H1 (cell line): ENCODE data around the gene FRMPD2. TPM values are rescaled to one million over a fixed set of nuclear protein-coding genes. Genes with fewer than 3 reads are reported as not detected.

Source experiments
- CTCF ChIA-PET: fragments of 300-600 bp; sonication (Branson Sonifier 250); formaldehyde crosslinking; loops from one replicate; lab custom pipeline; 2021; ENCODE audit not compliant: partially characterized antibody; lab: Charles Lee
- POLR2A ChIA-PET: fragments of 300-600 bp; sonication (Branson Sonifier 250); formaldehyde crosslinking; loops from one replicate; lab custom pipeline; 2021; ENCODE audit warnings: inconsistent platforms; ENCODE audit not compliant: partially characterized antibody; lab: Charles Lee
- DNase-seq, 2 experiments: peaks; one replicate each; pipeline versions ENCODE4 v3.0.0 to v3.0.0-alpha.2; 2010 to 2022; ENCODE audit warnings: low spot score in 2 of 2, low read depth in 1 of 2, mixed read lengths in 1 of 2
- FAIRE-seq: peaks from 2 replicates; lab custom pipeline; 2011; peaks lifted over from hg19 to GRCh38; lab: Jason Lieb, UNC
- H2AFZ ChIP-seq: 2 replicates; pipeline ENCODE4 v1.8.1; 2012; ENCODE audit warnings: low read length, inconsistent platforms
- H2AK5ac ChIP-seq: 2 replicates; pipeline ENCODE4 v1.6.1; 2013; ENCODE audit warnings: low read depth, low read length
- H2BK120ac ChIP-seq: replicated peaks from 2 replicates; pipeline ENCODE3; 2013; ENCODE audit warnings: low read depth, low read length, inconsistent platforms
- H2BK12ac ChIP-seq: 2 replicates; pipeline ENCODE4 v1.6.1; 2013; ENCODE audit warnings: low read depth, low read length
- H2BK15ac ChIP-seq: 2 replicates; pipeline ENCODE4 v1.6.1; 2013; ENCODE audit warnings: low read length
- H2BK20ac ChIP-seq: 2 replicates; pipeline ENCODE4 v1.6.1; 2013; ENCODE audit warnings: low read length
- H2BK5ac ChIP-seq: 2 replicates; pipeline ENCODE4 v1.6.1; 2013; ENCODE audit warnings: low read depth, low read length
- H3K14ac ChIP-seq: 2 replicates; pipeline ENCODE4 v1.6.1; 2013; ENCODE audit warnings: inconsistent platforms; ENCODE audit not compliant: insufficient read length
- H3K18ac ChIP-seq: 2 replicates; pipeline ENCODE4 v1.6.1; 2013; ENCODE audit warnings: low read length; ENCODE audit errors: extremely low read depth
- H3K23ac ChIP-seq: 2 replicates; pipeline ENCODE4 v1.6.1; 2013; ENCODE audit warnings: inconsistent platforms; ENCODE audit not compliant: insufficient read length
- H3K23me2 ChIP-seq: 2 replicates; pipeline ENCODE4 v1.6.1; 2013; ENCODE audit warnings: low read depth, low read length
- H3K27ac ChIP-seq: 2 replicates; pipeline ENCODE4 v1.6.1; 2011; ENCODE audit warnings: low read depth, low read length, inconsistent platforms
- H3K27me3 ChIP-seq, 4 experiments: replicated peaks in 1 of 4; 1 replicate in 1 of 4; 2 replicates in 3 of 4; pipeline versions ENCODE4 v1.6.1 to v1.8.1; 2011 to 2013; ENCODE audit warnings: low read length in 3 of 4, mild to moderate bottlenecking in 3 of 4, inconsistent platforms in 2 of 4, mixed read lengths in 2 of 4, moderate library complexity in 1 of 4; ENCODE audit not compliant: control insufficient read depth in 3 of 4, insufficient read depth in 3 of 4; ENCODE audit errors: extremely low read depth in 1 of 4
- H3K36me3 ChIP-seq, 4 experiments: 2 replicates each; pipeline versions ENCODE4 v1.6.1 to v1.8.1; 2011 to 2013; ENCODE audit warnings: mild to moderate bottlenecking in 4 of 4, low read length in 3 of 4, moderate library complexity in 2 of 4, control low read depth in 1 of 4, inconsistent platforms in 1 of 4; ENCODE audit not compliant: insufficient read depth in 4 of 4, control insufficient read depth in 2 of 4
- H3K4ac ChIP-seq: replicated peaks from 2 replicates; pipeline ENCODE3; 2013; ENCODE audit warnings: low read length, low read depth, mixed read lengths, inconsistent platforms; ENCODE audit not compliant: insufficient read length
- H3K4me1 ChIP-seq, 4 experiments: replicated peaks in 1 of 4; 1 replicate in 1 of 4; 2 replicates in 3 of 4; pipeline versions ENCODE4 v1.6.1 to v1.8.1; 2011 to 2013; ENCODE audit warnings: low read length in 3 of 4, inconsistent platforms in 2 of 4, mixed read lengths in 1 of 4; ENCODE audit not compliant: insufficient read depth in 4 of 4, control insufficient read depth in 3 of 4
- H3K4me2 ChIP-seq, 2 experiments: 2 replicates each; pipeline versions ENCODE4 v1.6.1 to v1.8.1; 2011 to 2013; ENCODE audit warnings: low read depth in 2 of 2, low read length in 2 of 2, control low read depth in 1 of 2, inconsistent platforms in 1 of 2, mild to moderate bottlenecking in 1 of 2; ENCODE audit not compliant: insufficient read depth in 1 of 2
- H3K4me3 ChIP-seq, 4 experiments: fragments of 200-600, 300-600 bp in 1 of 4; sonication (generic), shearing (Covaris generic), sonication (Bioruptor Twin) in 1 of 4; 2 replicates each; pipeline versions ENCODE4 v1.5.1 to v1.8.1; 2011 to 2016; ENCODE audit warnings: low read length in 4 of 4, low read depth in 3 of 4, control low read depth in 2 of 4, inconsistent platforms in 2 of 4, mild to moderate bottlenecking in 2 of 4, mixed read lengths in 1 of 4, moderate library complexity in 1 of 4; ENCODE audit not compliant: insufficient read depth in 2 of 4; ENCODE audit errors: extremely low read depth in 1 of 4
- H3K56ac ChIP-seq: replicated peaks from 2 replicates; pipeline ENCODE3; 2013; ENCODE audit warnings: low read depth, mild to moderate bottlenecking, mixed read lengths, low read length, inconsistent platforms; ENCODE audit not compliant: insufficient read length
- H3K79me1 ChIP-seq: 2 replicates; pipeline ENCODE4 v1.6.1; 2013; ENCODE audit warnings: low read depth, low read length, control low read depth
- H3K79me2 ChIP-seq, 2 experiments: 2 replicates each; pipeline versions ENCODE4 v1.6.1 to v1.8.1; 2012 to 2013; ENCODE audit warnings: low read length in 2 of 2, mild to moderate bottlenecking in 2 of 2, inconsistent platforms in 1 of 2; ENCODE audit not compliant: insufficient read depth in 2 of 2, control insufficient read depth in 1 of 2
- H3K9ac ChIP-seq, 4 experiments: replicated peaks in 1 of 4; 1 replicate in 1 of 4; 2 replicates in 3 of 4; pipeline versions ENCODE4 v1.6.1 to v1.8.1; 2011 to 2013; ENCODE audit warnings: low read depth in 3 of 4, low read length in 3 of 4, control low read depth in 2 of 4, mild to moderate bottlenecking in 2 of 4, moderate library complexity in 2 of 4, inconsistent platforms in 1 of 4; ENCODE audit errors: extremely low read depth in 1 of 4
- H3K9me3 ChIP-seq, 2 experiments: 2 replicates each; pipeline versions ENCODE4 v1.6.1 to v1.8.1; 2012 to 2013; ENCODE audit warnings: mild to moderate bottlenecking in 2 of 2, moderate library complexity in 2 of 2, control low read depth in 1 of 2, inconsistent platforms in 1 of 2, low read depth in 1 of 2, low read length in 1 of 2, mixed read lengths in 1 of 2; ENCODE audit not compliant: insufficient read depth in 2 of 2
- H4K20me1 ChIP-seq, 2 experiments: replicated peaks in 1 of 2; 2 replicates each; pipeline versions ENCODE3 to v1.8.1; 2011 to 2013; ENCODE audit warnings: inconsistent platforms in 2 of 2, low read length in 2 of 2, mild to moderate bottlenecking in 1 of 2; ENCODE audit not compliant: insufficient read depth in 2 of 2, control insufficient read depth in 1 of 2
- H4K5ac ChIP-seq: 2 replicates; pipeline ENCODE4 v1.6.1; 2013; ENCODE audit warnings: low read length, low read depth, mixed read lengths, inconsistent platforms; ENCODE audit not compliant: insufficient read length
- H4K8ac ChIP-seq: 2 replicates; pipeline ENCODE4 v1.8.0; 2013; ENCODE audit warnings: mild to moderate bottlenecking, moderate library complexity, low read length, inconsistent platforms; ENCODE audit not compliant: insufficient read depth; ENCODE audit errors: extremely low read depth
- H4K91ac ChIP-seq: replicated peaks from 2 replicates; pipeline ENCODE3; 2013; ENCODE audit warnings: low read length, mixed read lengths, inconsistent platforms; ENCODE audit not compliant: insufficient read length
- BCL11A ChIP-seq, 2 experiments: IDR thresholded peaks; one replicate each; pipeline ENCODE4 v1.6.1; 2011; ENCODE audit warnings: low read depth in 2 of 2, low read length in 2 of 2, mild to moderate bottlenecking in 2 of 2
- CBX8 ChIP-seq: fragments of 300-800, 300-1000 bp; sonication (generic); IDR thresholded peaks from 2 replicates; pipeline ENCODE4 v1.7.1; 2016; ENCODE audit warnings: low read depth, low read length, borderline replicate concordance
- EGR1 ChIP-seq: IDR thresholded peaks from 2 replicates; pipeline ENCODE4 v1.6.1; 2011; ENCODE audit warnings: low read depth, low read length, borderline replicate concordance
- GABPA ChIP-seq: IDR thresholded peaks from 2 replicates; pipeline ENCODE4 v1.6.1; 2011; ENCODE audit warnings: mild to moderate bottlenecking, low read length, moderate library complexity, borderline replicate concordance; ENCODE audit not compliant: insufficient read depth
- SP1 ChIP-seq: IDR thresholded peaks from 2 replicates; pipeline ENCODE4 v1.6.1; 2011; ENCODE audit warnings: low read depth, low read length
- SP2 ChIP-seq: IDR thresholded peaks from 2 replicates; pipeline ENCODE4 v1.6.1; 2012; ENCODE audit warnings: mild to moderate bottlenecking, low read length, inconsistent platforms
- WGBS, 2 experiments: shearing (Covaris generic) in 1 of 2; methylation state at CpG; one replicate each; pipeline versions ENCODE4 v1.1.6 to v1.1.7; 2013 to 2015; ENCODE audit warnings: low lambda C conversion rate in 2 of 2, mixed read lengths in 2 of 2, inconsistent platforms in 1 of 2, low coverage in 1 of 2, missing lambda C conversion rate in 1 of 2; ENCODE audit not compliant: insufficient replicate concordance in 2 of 2, insufficient coverage in 1 of 2, insufficient read length in 1 of 2; ENCODE audit errors: extremely low coverage in 1 of 2, missing lambda C conversion rate in 1 of 2; 5-methylcytosine and 5-hydroxymethylcytosine counted together
- polyA plus RNA-seq, 7 experiments: library from polyadenylated mRNA; depleted of rRNA in 3 of 7; stranded (reverse) in 5 of 7; unstranded in 2 of 7; fragments of >200 nt in 5 of 7; fragments of 200-250 nt in 2 of 7; gene quantifications; 1 replicate in 5 of 7; 2 replicates in 1 of 7; 4 replicates in 1 of 7; pipeline versions ENCODE4 v1.2.1 to v1.2.3, GENCODE V29; 2011 to 2013; ENCODE audit warnings: missing spikeins in 2 of 7, mixed read lengths in 2 of 7
- total RNA-seq: library from RNA; stranded (reverse); fragmentation: NEBNext Ultra II Directional; extraction: Animal tissue kit (Norgen Biotek cat#: 25700); gene quantifications from 2 replicates; pipeline ENCODE4 v1.2.1, GENCODE V29; 2021
- TF ChIP-seq, protein P1 (sequence below): IDR thresholded peaks from 2 replicates; pipeline ENCODE4 v1.6.1; 2011; ENCODE audit warnings: low read depth, mild to moderate bottlenecking, low read length; ENCODE audit not compliant: insufficient read depth

Gene FRMPD2
- total and polyA plus RNA-seq, 2 of the 8 experiments (the other 6 are each of a cell fraction or from before 2014, with no cell fraction given) = 0.07 to 0.47 TPM

DNA sequence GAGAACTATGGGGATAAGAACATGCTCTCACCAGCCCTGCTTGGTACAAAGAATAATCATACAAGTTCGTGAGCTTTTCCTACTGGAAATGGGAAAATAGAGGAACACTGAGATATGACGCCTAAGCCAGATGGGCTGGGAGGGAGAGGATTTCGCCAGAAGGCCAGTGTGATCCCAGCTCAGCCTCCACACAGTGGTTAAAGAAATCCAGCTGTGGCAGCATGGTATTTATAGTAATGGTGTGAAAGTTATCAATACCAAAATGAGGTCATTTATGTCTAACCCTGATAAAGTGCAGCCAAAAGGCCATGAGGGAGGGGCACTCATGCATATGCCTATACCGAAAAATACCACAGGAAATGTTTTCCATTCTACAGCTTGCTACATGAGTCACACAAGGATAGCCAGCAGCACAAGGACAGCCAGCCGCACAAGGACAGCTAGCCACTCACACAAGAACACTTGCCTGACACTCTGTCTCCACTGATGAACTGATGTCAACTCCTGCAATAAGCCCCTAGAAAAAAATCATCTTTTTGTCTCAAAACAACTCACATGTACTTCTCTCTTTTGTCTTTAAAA is 49.4 kb downstream of the FRMPD2 start:
- H2BK20ac ChIP-seq = no peak overlapping the region
- H3K79me2 ChIP-seq = no peaks in the 10 kb centered on the region
- no peak overlapping the region for H2BK12ac ChIP-seq
- no peaks in the 10 kb centered on the region for H3K79me1 ChIP-seq
- H4K20me1 ChIP-seq = no peaks in the 10 kb centered on the region
- ChIA-PET CTCF (interaction anchor here (0.6 to 6.4 kb wide), 4 partner anchors 8 to 27 kb away, joined by 3 to 46 read pairs (median 3); no protein-coding TSS in a partner anchor), POLR2A (no interaction called here)
- H4K5ac ChIP-seq = no peak overlapping the region
- no peak overlapping the region for H3K4me3 ChIP-seq
- H3K18ac ChIP-seq = no peak overlapping the region
- H2BK15ac ChIP-seq = no peak overlapping the region
- H4K91ac ChIP-seq = no peak overlapping the region
- no peaks in the 10 kb centered on the region for H3K36me3 ChIP-seq
- no peak overlapping the region for H2BK120ac ChIP-seq
- no peak for TF ChIP-seq GABPA
- no peak for TF ChIP-seq BCL11A (IDR thresholded peaks at IDR 0.05; ENCODE audit: low read depth in 2 of 2, low read length in 2 of 2)
- TF ChIP-seq EGR1 = no peak
- TF ChIP-seq, protein P1, sequence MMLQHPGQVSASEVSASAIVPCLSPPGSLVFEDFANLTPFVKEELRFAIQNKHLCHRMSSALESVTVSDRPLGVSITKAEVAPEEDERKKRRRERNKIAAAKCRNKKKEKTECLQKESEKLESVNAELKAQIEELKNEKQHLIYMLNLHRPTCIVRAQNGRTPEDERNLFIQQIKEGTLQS = no peak
- no peak for TF ChIP-seq CBX8
- no peak for TF ChIP-seq SP2
- no peak for TF ChIP-seq SP1
- H3K27ac ChIP-seq = no peak overlapping the region
- H3K4me1 ChIP-seq = no peaks in the 10 kb centered on the region
- H3K14ac ChIP-seq = no peak overlapping the region
- DNase-seq = no peak
- H3K23ac ChIP-seq = no peak overlapping the region
- no peak for FAIRE-seq
- no peak overlapping the region for H3K4me2 ChIP-seq
- H2BK5ac ChIP-seq = no peak overlapping the region
- WGBS, 2 experiments = 93% methylated on average over 5 of the region's 5 CpGs; no CpG with 5 or more reads in 1 of the 2 experiments
- H2AFZ ChIP-seq = no peak overlapping the region
- H3K23me2 ChIP-seq = peaks cover 5% of the 10 kb centered on the region; the same call in 1 of the 2 replicates
- H2AK5ac ChIP-seq = no peak overlapping the region
- no peaks in the 10 kb centered on the region for H3K9me3 ChIP-seq
- no peak overlapping the region for H4K8ac ChIP-seq
- no peak overlapping the region for H3K9ac ChIP-seq
- no peak overlapping the region for H3K56ac ChIP-seq
- H3K4ac ChIP-seq = no peak overlapping the region
- H3K27me3 ChIP-seq = no peaks in the 10 kb centered on the region
